Stimulated activated naive CD8-positive, alpha-beta T cell treated with anti-CD3 and anti-CD28 coated beads, Interleukin-15, Interleukin-2, amounts not matched to agents 100 U/mL and 50 U/mL, for 24 hours (primary cell): Measurements from ENCODE around the gene RAN.
"Not testable (repeated sequence)": the region's sequence is repeated elsewhere in the genome, so short reads cannot be mapped to it uniquely, and the experiment has no call there.

ENCODE experiments used
- ATAC-seq: fragments of 150-1000 bp; cut with Tn5 transposase; one replicate; pipeline ENCODE4 v1.10.0; 2021
- DNase-seq: peaks from one replicate; pipeline ENCODE4 v3.0.0; 2021

RAN gene

DNA sequence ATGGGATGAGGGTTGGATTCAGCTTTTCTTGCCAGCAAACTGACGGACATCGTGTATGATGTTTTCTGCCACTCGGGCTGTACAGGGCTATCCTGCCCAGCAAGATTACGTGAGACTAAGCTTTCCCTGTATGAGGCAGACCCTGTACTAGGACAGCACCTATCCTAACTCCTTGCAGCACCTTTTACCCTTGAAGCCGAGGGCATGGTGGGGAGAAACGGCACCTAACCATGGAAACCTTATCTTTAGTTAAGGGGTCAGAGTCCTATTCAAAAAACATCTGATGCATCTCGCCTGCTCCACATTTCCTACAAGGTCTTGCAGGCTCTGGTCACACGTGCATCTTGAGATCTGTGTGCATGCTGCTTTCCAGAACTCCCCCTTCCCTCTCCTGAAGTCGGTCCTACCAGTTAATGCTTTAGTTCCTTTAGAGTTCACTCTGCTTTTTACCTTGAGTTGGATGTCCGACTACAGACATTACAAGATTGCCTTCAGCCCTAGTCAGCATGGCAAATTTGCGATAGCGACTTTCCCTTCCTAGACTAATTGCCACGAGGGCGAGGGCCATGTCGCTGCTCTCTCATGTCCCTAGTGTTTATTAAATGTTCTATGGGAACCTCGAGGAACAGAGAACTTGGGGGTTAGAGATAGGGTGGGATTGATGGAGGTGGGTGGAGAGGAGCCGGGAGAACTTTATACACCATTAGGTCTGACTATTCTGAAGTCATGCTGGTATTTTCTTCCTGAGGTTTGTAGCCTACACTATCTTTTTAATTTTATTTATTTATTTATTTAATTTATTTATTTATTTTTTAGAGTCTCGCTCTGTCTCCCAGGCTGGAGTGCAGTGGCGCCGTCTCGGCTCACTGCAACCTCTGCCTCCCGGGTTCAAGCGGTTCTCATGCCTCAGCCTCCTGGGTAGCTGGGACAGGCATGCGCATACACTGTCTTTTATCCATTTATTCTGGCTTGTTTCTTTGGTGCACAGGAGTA lies 6.6 kb downstream of the RAN start:
- ATAC-seq: no peak

GRCh38 chr12:130879212-130879686 lies 7.4 kb downstream of the RAN start:
- ATAC-seq (peak; percentile 15), DNase-seq (peak; percentile 12)

More for the DNA sequence above, 6.6 kb downstream of the RAN start:
- peak; percentile 12 for DNase-seq

DNA sequence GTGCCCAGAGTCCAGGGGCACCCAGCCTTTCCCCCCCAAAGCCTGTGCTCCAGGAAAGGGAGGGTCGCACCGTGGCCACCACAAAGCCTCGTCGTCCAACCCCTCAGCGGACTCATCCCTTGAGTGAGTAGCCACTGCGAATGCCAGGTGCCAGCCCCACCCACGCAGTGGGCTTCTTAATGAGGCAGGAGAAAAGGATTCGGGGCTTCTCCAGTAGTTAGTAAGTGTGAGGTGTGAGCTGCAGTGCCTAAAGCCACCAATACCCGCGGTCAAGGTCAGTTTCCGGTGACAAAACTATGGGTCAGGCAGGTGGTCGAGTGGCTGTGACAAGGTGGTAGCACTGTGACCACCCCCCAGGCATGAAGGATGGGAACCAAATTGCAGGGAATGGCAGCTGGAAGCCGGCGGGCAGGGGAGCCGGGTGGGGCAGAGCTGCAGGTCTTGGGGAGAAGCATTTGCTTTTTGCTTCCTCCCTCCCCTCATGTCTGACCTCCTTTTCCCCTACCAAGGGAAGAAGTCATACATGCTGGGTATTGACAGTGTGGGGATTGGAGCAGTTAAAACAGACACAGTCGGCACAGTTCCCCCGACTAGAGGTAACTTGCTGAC lies 8.0 kb downstream of the RAN start:
- DNase-seq: peak; percentile 23
- ATAC-seq: peak; percentile 4

GRCh38 chr12:130880411-130880885 lies 8.6 kb downstream of the RAN start:
- peak; percentile 76 for ATAC-seq
- DNase-seq: peak; percentile 16

DNA sequence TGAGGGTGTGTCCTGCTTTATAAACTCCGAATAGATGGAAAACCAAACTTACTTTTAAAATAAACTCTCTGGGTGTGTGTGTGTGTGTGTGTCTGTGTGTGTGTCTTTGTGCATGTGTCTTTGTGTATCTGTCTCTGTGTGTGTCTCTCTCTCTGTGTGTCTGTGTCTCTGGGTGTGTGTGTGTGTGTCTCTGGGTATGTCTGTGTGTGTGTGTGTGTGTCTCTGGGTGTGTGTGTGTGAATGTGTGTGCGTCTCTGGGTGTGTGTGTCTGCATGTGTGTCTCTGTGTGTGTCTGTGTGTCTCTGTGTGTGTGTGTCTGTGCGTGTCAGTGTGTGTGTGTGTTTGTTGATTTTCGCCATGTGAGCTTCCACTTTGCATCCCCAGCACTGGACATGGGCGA lies 9.2 kb downstream of the RAN start:
- no peak for DNase-seq
- no peak for ATAC-seq

- no peak for ATAC-seq
- no peak for DNase-seq
Observed at GRCh38 chr12:130881548-130881947, 9.7 kb downstream of the RAN start.

- ATAC-seq: not testable (repeated sequence)
Observed at GRCh38 chr12:130887190-130887589, 15.3 kb downstream of the RAN start.

GRCh38 chr12:130904064-130904463 lies 32.2 kb downstream of the RAN start:
- no peak for DNase-seq
- no peak for ATAC-seq

More at GRCh38 chr12:130887190-130887589, 15.3 kb downstream of the RAN start:
- not testable (repeated sequence) for DNase-seq

GRCh38 chr12:130904936-130905455 lies 33.1 kb downstream of the RAN start:
- not testable (repeated sequence) for DNase-seq, ATAC-seq

DNA sequence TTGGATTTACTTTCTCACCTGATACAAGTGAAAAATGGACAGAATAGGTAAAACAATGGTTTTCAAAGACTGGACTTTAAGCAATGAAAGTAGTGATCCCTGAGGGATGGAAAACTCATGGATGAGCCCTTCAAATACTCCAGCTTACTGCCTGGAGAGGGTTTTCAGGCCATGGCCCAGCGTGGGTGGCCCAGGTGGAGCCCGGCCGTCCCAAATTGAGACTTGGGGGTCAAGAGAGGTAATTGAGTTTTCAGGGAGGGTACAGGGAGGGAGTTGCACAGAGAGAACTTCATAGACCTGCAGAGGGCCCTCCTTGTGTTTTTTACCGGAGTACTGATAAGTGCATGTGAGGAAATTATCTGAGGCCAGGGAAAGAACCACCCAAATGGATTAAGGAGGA lies 37.2 kb downstream of the RAN start:
- DNase-seq (no peak), ATAC-seq (no peak)

GRCh38 chr12:130911193-130911592 lies 39.3 kb downstream of the RAN start:
- DNase-seq (no peak), ATAC-seq (no peak)

DNA sequence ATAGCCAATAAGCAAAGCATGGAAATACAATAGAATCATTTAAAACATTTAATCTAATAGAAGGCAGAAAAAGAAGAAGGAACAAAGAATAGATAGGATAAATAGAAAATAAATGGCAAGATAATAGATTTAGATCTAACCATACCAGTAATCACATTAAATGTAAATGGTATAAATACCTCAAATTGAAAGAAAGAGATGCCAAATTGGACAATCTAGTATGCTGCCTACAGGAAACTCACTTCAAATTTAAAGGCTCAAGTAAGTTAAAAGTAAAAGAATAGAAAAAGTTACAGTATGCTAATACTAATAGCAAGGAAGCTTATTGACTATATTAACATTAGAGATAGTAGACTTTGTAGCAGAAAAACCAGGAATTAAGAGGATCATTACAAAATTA lies 40.1 kb downstream of the RAN start:
- ATAC-seq (no peak), DNase-seq (no peak)

DNA sequence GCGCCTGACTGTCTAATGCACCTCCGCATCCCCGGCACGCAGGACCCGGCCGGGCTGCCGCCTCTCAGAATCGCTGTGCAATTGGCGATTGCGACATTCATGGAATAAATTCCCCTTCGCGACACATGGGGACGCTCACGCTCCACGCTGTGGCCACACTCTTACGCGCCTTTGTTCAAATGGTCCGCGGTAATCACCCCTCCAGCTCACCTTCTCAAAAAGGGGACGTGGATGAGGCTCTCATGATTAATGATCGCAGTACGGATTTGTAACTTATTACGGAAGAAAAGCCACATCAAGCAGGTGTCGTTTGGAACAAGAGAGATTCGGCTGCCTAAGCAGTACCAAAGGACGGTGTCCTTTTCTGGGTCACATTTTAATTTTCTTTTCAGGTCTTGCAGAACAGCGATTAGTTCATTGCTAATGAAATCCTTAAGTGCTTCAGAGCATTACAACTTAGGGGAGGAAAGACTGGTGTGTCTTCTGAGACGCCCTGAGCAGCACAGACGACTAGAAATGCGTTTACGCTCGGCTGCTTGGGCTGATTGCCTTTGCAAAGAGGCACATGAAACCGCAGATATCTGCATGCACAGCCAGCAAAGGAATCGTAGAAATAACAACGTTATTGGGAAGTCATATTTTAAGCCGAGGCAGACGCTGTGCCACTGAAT lies 44.5 kb downstream of the RAN start:
- ATAC-seq (no peak), DNase-seq (peak; percentile 30)

- ATAC-seq (no peak), DNase-seq (no peak)
Observed at GRCh38 chr12:130917607-130918006, 45.7 kb downstream of the RAN start.

GRCh38 chr12:130919086-130919485 lies 47.2 kb downstream of the RAN start:
- no peak for DNase-seq
- no peak for ATAC-seq

- DNase-seq (no peak), ATAC-seq (no peak)
Observed at GRCh38 chr12:130920119-130920703, 48.3 kb downstream of the RAN start.

- no peak for DNase-seq
- no peak for ATAC-seq
Observed at GRCh38 chr12:130920723-130921381, 49.0 kb downstream of the RAN start.

GRCh38 chr12:130922511-130922953 lies 50.7 kb downstream of the RAN start:
- DNase-seq: no peak
- ATAC-seq: no peak

- ATAC-seq (no peak), DNase-seq (no peak)
Observed at GRCh38 chr12:130924966-130925665, 53.2 kb downstream of the RAN start.

GRCh38 chr12:130925666-130926015 lies 53.8 kb downstream of the RAN start:
- DNase-seq (no peak), ATAC-seq (no peak)
